HG03469 (cell line): Measurements from ENCODE around the gene PCDHGC4.
A peak's percentile ranks its signal among the peaks of the same experiment; 100 is the strongest.

Experiments used
- ATAC-seq: cut with Tn5 transposase; IDR thresholded peaks from one replicate; pipeline ENCODE4 v1.9.1; 2021; ENCODE audit warnings: mild to moderate bottlenecking, moderate library complexity, moderate number of reproducible peaks; ENCODE audit not compliant: unreplicated experiment

The PCDHGC4 gene

DNA sequence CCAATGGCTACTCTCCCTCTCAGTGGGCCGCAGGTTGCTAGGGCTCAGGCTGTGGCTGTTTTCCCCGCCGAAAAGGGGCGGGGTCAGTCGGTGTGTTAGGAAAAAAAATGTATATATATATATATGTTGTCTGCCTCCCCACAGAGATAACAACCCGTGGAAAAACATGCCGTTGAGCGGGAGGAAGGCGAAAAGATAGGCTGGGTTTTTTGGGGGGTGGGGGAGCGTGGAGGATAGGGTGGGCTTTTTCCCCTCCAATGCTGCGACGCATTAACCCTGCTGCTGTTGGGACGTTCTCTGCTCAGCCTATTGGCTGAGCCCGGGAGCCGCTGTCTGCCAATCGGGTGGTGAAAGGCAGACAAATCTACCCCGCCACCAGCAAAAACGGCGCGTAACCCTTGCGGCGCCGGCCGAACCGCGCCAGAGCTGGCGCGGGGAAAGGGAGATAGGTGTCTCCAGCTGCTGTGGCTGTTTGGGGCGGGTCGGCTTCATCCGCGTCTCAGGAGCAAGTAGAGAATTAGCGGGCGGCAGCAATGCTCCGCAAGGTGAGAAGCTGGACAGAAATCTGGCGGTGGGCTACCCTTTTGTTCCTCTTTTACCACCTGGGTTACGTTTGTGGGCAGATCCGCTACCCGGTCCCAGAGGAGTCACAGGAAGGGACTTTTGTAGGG, at the start of gene PCDHGC4:
PCDHGC4 (plus strand) TSS at position 390 of the 671 bp plus-strand sequence; CDS start at position 534, 144 bp downstream.
- ATAC-seq, result no peak

DNA sequence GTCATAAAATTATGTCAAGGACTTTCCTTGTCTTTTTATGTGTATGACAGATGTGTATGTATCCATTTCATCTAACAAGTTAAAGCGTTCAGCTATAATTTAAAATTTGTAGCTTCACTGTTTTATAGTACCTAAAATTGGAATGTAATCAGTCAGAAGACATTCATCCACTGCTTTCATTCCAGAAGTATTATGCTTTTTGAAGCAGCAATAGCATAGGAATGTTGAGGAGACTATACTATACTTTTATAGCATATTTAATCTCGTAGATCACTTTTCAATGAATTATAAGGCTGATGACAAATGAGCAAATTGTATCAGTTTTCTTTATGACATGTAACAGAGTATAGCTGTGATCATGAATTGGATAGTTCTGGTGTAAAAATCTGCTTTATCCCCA, 47.6 kb upstream of the PCDHGC4 start:
- no peak for ATAC-seq

DNA sequence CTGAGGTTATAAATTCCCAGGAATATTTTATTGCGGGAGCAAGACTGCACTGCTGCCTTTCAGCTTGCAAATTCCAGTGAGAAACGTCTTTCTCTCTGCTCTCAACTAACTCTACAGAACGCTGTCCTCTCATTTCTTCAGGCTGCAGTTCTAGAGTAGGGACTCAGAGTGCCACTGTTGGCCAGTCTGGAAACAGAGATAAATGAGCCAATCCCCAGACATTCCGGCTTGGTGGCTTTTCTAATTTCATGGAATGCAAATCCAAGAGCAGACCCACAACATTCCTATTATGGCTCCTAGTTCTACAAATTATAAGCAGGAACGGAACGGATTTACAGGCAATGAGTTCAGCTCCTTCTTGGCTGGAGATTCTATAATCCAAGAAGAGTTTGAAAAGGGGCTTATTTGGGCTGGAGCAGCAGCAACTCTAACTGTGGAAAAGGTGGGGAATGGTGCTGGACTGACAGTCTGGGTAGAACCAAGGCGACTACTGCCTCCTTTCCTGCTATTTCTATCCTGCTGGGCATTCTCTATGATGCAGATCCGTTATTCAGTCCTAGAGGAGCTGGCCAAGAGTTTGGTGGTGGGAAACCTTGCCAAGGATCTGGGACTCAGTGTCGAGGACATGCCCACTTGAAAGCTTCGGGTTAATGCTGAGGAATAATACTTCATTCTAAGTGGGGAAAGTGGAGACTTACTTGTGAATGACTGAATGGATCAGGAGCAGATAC, 45.3 kb upstream of the PCDHGC4 start:
- ATAC-seq, result no peak

DNA sequence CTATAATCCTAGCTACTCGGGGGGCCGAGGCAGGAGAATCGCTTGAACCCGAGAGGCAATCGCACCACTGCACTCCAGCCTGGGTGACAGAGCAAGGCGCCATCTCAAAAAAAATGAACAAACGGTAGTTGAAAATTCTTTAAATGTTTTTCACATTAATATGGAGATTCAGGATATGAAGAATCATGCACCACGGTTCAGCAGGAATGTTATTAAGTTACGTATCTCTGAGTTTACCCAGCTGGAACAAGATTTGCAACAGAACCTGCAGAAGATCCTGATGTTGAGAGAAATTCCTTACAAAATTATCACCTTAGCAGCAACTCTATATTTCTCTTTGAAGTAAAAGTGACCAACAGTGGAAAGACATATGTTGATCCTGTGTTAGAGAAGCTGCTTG, 44.5 kb upstream of the PCDHGC4 start:
- no peak for ATAC-seq

DNA sequence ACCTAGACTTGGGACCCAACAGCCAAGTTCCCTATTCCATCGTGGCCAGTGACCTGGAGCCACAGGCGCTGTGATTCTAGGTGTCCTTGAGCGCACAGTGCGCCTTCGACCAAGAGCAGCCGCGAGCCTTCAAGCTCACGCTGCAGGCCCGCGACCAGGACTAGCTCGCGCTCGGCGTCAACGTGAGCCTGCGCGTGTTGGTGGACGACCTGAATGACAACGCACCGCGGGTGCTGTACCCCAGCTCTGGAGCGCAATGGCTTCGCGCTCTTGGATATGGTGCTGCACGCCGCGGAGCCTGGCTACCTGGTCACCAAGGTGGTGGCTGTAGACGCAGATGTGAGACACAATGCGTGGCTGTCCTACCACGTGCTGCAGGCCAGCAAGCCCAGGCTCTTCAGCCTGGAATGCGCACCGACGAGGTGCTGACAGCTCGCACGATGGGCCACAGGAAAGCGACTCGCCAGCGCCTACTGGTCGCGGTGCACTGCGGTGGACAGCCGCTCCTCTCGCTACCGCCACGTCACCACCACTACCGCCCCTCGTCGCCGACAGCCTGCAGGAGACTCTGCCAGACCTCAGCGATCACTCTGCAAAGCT, 43.2 kb upstream of the PCDHGC4 start:
- ATAC-seq, result no peak

DNA sequence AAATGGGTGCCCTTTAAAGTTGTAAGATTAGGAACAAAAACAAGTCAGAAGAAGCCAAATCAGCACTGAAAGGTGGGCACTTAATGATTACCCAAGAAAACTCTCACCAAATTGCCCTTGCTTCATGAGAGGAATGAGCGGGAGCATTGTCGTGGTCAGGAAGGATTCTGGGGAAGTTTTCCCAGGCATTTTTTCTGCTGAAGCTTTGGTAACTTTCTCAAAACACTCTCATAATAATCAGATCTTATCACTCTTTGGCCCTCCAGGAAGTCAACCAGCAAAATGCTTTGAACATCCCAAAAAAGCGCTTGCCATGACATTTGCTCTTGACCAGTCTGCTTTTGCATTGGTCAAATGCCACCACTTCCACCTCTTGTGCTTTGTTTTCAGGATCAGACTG, 19.5 kb upstream of the PCDHGC4 start:
- no peak for ATAC-seq

DNA sequence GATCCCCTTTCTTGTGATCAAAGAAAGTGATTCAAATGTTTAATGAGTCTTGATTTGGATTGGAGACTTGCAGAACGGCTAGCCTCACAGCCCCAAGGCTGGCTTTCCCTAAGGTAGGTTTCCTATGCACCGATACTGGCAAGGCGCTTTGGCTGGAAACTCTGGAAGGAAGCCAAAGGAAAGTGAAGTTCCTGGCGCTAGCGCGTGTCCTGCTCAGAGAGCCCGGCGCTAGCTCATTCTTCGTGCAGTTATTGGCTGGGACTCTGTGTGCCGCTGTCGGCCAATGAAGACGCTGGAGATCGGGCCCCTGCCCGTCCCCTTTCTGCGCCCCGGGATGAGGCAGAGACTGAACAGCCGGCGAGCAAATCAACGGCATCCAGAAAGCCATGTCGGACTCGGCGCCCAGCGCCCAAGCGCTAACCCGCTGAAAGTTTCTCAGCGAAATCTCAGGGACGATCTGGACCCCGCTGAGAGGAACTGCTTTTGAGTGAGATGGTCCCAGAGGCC, 9.2 kb upstream of the PCDHGC4 start, which contains the start of gene PCDHGC3:
PCDHGC3 (plus strand) TSS at position 342 of the 507 bp plus-strand sequence; CDS start at position 493, 151 bp downstream.
- ATAC-seq, result peak; percentile 91

DNA sequence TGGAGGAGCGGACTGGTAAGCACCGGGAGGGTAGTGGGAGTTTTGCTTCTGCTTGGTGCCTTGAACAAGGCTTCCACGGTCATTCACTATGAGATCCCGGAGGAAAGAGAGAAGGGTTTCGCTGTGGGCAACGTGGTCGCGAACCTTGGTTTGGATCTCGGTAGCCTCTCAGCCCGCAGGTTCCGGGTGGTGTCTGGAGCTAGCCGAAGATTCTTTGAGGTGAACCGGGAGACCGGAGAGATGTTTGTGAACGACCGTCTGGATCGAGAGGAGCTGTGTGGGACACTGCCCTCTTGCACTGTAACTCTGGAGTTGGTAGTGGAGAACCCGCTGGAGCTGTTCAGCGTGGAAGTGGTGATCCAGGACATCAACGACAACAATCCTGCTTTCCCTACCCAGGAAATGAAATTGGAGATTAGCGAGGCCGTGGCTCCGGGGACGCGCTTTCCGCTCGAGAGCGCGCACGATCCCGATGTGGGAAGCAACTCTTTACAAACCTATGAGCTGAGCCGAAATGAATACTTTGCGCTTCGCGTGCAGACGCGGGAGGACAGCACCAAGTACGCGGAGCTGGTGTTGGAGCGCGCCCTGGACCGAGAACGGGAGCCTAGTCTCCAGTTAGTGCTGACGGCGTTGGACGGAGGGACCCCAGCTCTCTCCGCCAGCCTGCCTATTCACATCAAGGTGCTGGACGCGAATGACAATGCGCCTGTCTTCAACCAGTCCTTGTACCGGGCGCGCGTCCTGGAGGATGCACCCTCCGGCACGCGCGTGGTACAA, 8.5 kb upstream of the PCDHGC4 start:
- ATAC-seq, result no peak

DNA sequence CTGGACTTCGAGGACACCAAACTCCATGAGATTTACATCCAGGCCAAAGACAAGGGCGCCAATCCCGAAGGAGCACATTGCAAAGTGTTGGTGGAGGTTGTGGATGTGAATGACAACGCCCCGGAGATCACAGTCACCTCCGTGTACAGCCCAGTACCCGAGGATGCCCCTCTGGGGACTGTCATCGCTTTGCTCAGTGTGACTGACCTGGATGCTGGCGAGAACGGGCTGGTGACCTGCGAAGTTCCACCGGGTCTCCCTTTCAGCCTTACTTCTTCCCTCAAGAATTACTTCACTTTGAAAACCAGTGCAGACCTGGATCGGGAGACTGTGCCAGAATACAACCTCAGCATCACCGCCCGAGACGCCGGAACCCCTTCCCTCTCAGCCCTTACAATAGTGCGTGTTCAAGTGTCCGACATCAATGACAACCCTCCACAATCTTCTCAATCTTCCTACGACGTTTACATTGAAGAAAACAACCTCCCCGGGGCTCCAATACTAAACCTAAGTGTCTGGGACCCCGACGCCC, 7.7 kb upstream of the PCDHGC4 start:
- no peak for ATAC-seq

DNA sequence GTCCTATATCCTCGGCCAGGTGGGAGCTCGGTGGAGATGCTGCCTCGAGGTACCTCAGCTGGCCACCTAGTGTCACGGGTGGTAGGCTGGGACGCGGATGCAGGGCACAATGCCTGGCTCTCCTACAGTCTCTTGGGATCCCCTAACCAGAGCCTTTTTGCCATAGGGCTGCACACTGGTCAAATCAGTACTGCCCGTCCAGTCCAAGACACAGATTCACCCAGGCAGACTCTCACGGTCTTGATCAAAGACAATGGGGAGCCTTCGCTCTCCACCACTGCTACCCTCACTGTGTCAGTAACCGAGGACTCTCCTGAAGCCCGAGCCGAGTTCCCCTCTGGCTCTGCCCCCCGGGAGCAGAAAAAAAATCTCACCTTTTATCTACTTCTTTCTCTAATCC, 7.0 kb upstream of the PCDHGC4 start:
- ATAC-seq, result no peak

DNA sequence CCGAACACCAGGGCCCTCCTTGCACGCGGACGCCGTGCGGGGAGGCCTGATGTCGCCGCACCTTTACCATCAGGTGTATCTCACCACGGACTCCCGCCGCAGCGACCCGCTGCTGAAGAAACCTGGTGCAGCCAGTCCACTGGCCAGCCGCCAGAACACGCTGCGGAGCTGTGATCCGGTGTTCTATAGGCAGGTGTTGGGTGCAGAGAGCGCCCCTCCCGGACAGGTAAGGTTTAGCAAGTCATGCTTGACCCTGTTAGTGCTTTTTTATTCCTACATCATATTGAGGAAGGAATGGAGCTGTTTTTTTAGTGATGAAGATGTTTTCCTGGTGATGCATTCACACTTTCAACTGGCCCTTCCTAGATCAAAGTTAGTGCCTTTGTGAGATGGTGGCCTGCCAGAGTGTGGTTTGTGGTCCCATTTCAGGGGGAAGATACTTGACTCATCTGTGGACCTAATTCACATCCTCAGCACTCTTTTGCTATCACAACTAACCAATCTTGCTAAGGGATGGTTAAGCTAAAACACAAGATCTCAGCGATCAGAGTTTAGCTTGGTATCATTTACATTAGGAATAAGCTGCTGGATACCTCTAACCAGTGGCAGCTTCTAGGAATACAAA, 6.4 kb upstream of the PCDHGC4 start:
- ATAC-seq, result no peak

DNA sequence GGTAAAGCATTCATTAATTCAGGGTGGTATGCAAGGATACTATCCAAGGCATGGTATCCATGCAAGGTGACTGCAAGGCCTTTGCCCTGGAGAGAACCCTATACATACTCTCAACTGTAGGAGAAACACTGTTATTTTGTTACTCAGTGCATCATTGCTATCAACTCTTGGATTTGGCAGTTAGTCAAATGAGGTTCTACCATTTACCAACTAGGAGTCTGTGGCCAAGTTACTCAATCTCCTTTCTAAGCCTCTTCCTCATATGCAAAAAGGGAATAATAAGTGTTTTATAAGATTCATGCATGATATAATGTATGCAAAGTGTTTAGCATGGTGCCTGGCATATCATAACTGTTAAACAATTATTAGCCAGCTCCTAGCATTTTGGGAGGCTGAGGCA, 5.1 kb upstream of the PCDHGC4 start:
- ATAC-seq, result no peak

DNA sequence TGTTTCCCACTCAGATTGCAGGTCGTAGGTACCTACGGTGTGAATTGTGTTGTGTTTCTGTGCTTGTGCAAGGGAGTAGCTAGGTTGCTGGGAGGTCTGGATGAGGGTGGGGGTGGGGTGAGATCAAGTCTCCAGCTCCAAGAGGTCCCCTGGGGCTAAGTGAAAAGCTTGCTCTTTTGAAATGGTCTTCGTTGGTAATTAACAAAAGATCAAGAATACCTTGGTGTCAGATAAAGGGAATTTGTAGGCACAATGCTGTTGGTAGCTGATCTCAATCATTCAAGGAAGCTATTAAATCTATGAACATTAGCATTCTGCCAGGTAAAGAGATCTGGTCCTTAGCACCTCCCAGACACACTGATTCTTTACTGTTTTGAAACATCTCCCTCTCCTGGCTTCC, 928 bp upstream of the PCDHGC4 start:
- ATAC-seq, result no peak

DNA sequence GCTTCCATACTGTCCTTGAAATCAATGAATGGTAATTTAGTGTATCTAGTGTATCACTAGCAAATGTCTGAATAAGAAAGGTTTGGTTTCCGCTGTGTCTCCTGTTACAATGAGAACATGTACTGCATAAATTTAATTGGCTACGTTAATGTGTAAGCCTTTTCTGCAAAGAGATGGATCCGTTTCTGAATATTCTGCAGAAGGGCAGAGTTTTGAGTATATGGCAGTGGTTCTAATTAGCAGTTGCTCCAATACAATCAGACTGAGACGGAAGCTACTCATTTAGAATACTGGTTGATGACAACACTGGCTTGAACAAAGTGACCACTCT, 555 bp upstream of the PCDHGC4 start:
- ATAC-seq, result no peak

DNA sequence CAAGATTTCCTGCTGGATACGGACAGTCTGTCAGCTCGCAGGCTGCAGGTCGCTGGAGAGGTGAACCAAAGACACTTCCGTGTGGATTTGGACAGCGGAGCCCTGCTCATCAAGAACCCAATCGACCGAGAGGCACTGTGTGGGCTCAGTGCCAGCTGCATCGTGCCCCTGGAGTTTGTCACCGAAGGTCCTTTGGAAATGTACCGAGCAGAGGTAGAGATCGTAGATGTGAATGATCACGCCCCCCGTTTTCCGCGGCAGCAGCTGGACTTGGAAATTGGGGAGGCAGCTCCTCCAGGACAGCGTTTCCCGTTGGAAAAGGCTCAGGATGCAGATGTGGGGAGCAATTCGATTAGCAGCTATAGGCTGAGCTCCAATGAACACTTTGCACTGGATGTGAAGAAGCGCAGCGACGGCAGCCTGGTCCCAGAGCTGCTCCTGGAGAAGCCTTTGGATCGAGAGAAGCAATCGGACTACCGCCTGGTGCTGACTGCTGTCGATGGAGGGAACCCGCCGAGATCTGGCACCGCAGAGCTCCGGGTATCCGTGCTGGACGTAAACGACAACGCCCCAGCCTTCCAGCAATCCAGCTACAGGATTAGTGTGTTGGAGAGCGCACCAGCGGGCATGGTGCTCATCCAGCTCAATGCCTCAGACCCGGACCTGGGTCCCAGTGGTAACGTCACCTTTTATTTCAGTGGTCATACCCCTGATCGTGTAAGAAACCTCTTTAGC, 658 bp downstream of the PCDHGC4 start:
- ATAC-seq, result no peak

DNA sequence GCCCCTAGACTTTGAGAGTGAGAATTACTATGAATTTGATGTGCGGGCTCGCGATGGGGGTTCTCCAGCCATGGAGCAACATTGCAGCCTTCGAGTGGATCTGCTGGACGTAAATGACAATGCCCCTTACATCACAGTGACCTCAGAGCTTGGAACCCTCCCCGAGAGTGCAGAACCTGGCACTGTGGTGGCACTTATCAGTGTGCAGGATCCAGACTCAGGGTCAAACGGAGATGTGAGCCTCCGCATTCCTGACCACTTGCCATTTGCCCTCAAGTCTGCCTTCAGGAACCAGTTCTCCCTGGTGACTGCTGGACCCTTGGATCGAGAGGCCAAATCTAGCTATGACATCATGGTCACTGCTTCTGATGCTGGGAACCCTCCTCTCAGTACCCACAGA, 1.3 kb downstream of the PCDHGC4 start:
- ATAC-seq, result no peak

DNA sequence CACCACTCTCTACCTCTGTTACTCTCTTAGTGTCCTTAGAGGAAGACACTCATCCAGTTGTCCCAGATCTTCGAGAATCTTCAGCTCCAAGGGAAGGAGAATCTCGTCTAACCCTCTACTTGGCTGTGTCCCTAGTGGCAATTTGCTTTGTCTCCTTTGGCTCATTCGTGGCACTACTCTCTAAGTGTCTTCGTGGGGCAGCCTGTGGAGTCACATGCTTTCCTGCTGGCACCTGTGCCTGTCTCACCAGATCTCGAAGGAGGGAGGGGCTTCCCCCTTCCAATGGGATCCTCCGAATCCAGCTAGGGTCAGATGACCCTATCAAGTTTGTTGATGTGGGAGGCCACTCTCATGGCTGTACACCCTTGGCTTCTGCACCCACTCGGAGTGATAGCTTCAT, 2.3 kb downstream of the PCDHGC4 start:
- no peak for ATAC-seq

DNA sequence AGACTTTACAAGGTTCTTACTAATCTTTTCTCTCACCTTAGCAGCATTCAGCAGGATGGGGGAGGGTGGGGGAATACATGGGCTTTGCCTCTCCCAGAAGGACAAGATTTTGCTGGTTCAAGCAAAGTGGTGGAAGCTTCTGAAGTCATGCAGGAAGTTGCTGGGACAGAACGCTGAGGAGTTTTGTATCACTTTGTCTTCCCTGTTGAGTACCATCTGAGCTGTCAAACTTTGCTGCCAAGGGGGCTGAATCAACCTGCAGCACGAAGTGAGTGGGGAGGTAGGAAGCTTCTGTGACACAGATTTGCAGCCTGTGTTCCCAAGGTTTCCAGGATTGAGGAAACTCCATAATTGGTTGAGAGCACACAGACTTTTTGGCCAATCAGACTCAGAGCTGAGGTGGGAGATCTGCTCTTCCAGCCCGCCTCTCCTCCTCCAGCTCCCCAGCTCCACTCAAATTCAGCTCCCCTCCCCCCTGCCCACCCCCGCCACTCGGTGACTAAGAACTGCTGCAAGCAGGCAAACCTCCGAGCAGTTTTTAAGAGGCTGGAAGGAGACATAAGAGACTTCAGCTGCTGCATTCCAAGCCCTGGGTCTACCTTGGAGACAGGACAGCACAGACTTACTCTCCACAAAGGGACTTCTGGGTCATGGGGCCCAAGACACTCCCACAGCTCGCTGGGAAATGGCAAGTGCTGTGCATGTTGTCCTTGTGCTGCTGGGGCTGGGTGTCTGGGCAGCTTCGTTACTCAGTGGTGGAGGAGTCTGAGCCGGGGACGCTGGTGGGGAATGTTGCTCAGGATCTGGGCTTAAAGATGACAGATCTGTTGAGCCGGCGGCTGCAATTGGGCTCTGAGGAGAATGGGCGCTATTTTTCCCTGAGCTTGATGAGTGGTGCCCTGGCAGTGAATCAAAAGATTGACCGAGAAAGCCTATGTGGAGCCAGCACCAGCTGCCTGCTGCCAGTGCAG, 4.0 kb downstream of the PCDHGC4 start, which contains the start of gene PCDHGC5:
PCDHGC5 (plus strand) TSS at position 491 of the 971 bp plus-strand sequence; CDS start at position 651, 160 bp downstream.
- ATAC-seq, result no peak
